Lung (tissue), 16 donors: Measurements from ENCODE around the gene ITGB3BP. TPM values are rescaled to one million over a fixed set of nuclear protein-coding genes. Genes with fewer than 3 reads are reported as not detected.
"Not testable (repeated sequence)": the region's sequence is repeated elsewhere in the genome, so short reads cannot be mapped to it uniquely, and the experiment has no call there.

Experiments used
- ATAC-seq: fragments of 200-7000 bp; cut with Tn5 transposase; one replicate; pipeline ENCODE4 v1.9.1; 2020; ENCODE audit warnings: moderate number of reproducible peaks; ENCODE audit not compliant: insufficient read depth, low FRiP score
- DNase-seq, 3 donors: peaks; one replicate each; pipeline ENCODE4 v3.0.0-alpha.2; 2013 to 2017
- H3K27ac ChIP-seq, 2 donors: one replicate each; pipeline ENCODE4 v1.5.1; 2013; ENCODE audit warnings: mild to moderate bottlenecking in 2 of 2, moderate library complexity in 2 of 2, control low read depth in 1 of 2, inconsistent platforms in 1 of 2, low read depth in 1 of 2, low read length in 1 of 2
- H3K27me3 ChIP-seq, 3 donors: one replicate each; pipeline ENCODE4 v1.5.1; 2013; ENCODE audit warnings: low read length in 2 of 3; ENCODE audit not compliant: control insufficient read depth in 3 of 3, insufficient read depth in 3 of 3
- H3K36me3 ChIP-seq, 4 donors: one replicate each; pipeline ENCODE4 v1.5.1; 2013; ENCODE audit warnings: low read length in 4 of 4, mild to moderate bottlenecking in 1 of 4, moderate library complexity in 1 of 4; ENCODE audit not compliant: control insufficient read depth in 4 of 4, insufficient read depth in 4 of 4
- H3K4me1 ChIP-seq, 5 donors: one replicate each; pipeline ENCODE4 v1.5.1; 2013; ENCODE audit warnings: low read length in 5 of 5, mild to moderate bottlenecking in 2 of 5, moderate library complexity in 1 of 5; ENCODE audit not compliant: control insufficient read depth in 5 of 5, insufficient read depth in 5 of 5
- H3K4me3 ChIP-seq: one replicate; pipeline ENCODE4 v1.5.1; 2013; ENCODE audit warnings: mild to moderate bottlenecking, control low read depth, moderate library complexity
- H3K9ac ChIP-seq, 2 donors: one replicate each; pipeline ENCODE4 v1.5.1; 2013; ENCODE audit warnings: low read length in 2 of 2, control low read depth in 1 of 2; ENCODE audit not compliant: insufficient read depth in 1 of 2
- H3K9me3 ChIP-seq, 4 donors: one replicate each; pipeline ENCODE4 v1.5.1; 2013; ENCODE audit warnings: low read length in 3 of 4, mild to moderate bottlenecking in 1 of 4, moderate library complexity in 1 of 4; ENCODE audit not compliant: control insufficient read depth in 4 of 4, insufficient read depth in 3 of 4
- CTCF ChIP-seq: IDR thresholded peaks from 2 replicates; pipeline ENCODE4 v1.5.1; 2012; ENCODE audit warnings: mild to moderate bottlenecking; ENCODE audit errors: control extremely low read depth, extremely low read depth
- WGBS, 2 donors: extraction: QIAGEN DNeasy Blood & Tissue Kit; methylation state at CpG; one replicate each; pipeline ENCODE4 v1.1.7; 2013; 5-methylcytosine and 5-hydroxymethylcytosine counted together
- long read RNA-seq, 5 donors: transcript quantifications; one replicate each; lab custom pipeline, GENCODE V29; 2026
- polyA plus RNA-seq, 2 donors: library from polyadenylated mRNA; stranded (reverse); fragments of 200-250 nt; gene quantifications; one replicate each; pipeline ENCODE4 v1.2.1, GENCODE V29; 2013
- total RNA-seq, 2 donors: library from RNA; depleted of rRNA in 1 of 2; stranded (reverse); fragments of >200 nt in 1 of 2; gene quantifications; one replicate each; pipeline ENCODE4 v1.2.1, GENCODE V29; 2014 to 2021
- donor health status: control.
- donor health status: control.
- donor health status: Bipolar disorder and iron deficiency.
- donor health status: healthy.
- donor health status: DM: yes; HTN: yes; CAD: no.

Gene ITGB3BP
- total RNA-seq (10 to 100 TPM; 17.4 to 31.1 TPM), polyA plus RNA-seq (10 to 100 TPM in 1 of 2 donors, 1 to 10 TPM in 1; 7.0 to 36.5 TPM)
- long read RNA-seq, donor 1, transcript ITGB3BP-212 (10 exons, 1,285 nt) = minor isoform, 7 of 40 reads
- long read RNA-seq, donor 1, transcript ITGB3BP-201 (9 exons, 948 nt) = major isoform, 17 of 40 reads
- long read RNA-seq, donor 1, partial matches to known transcripts = 12 of 40 reads
- long read RNA-seq, donor 1, other reads (novel, unspliced or antisense) = 0 of 40 reads
- long read RNA-seq, donor 2, transcript ITGB3BP-201 (9 exons, 948 nt) = major isoform, 5 of 83 reads
- long read RNA-seq, donor 2, partial matches to known transcripts = 66 of 83 reads
- long read RNA-seq, donor 2, other reads (novel, unspliced or antisense) = 7 of 83 reads
- long read RNA-seq, donor 3, transcript ITGB3BP-214 (2 exons, 589 nt) = minor isoform, 6 of 24 reads
- long read RNA-seq, donor 3, transcript ITGB3BP-201 (9 exons, 948 nt) = major isoform, 14 of 24 reads
- long read RNA-seq, donor 3, partial matches to known transcripts = 0 of 24 reads
- long read RNA-seq, donor 3, other reads (novel, unspliced or antisense) = 0 of 24 reads
- long read RNA-seq, donor 4, transcript ITGB3BP-201 (9 exons, 948 nt) = major isoform, 10 of 14 reads
- long read RNA-seq, donor 4, partial matches to known transcripts = 0 of 14 reads
- long read RNA-seq, donor 4, other reads (novel, unspliced or antisense) = 0 of 14 reads
- long read RNA-seq, donor 5, transcript ITGB3BP-201 (9 exons, 948 nt) = minor isoform, 9 of 86 reads
- long read RNA-seq, donor 5, transcript ITGB3BP-212 (10 exons, 1,285 nt) = major isoform, 11 of 86 reads
- long read RNA-seq, donor 5, partial matches to known transcripts = 39 of 86 reads
- long read RNA-seq, donor 5, other reads (novel, unspliced or antisense) = 24 of 86 reads

- H3K36me3 ChIP-seq = peaks cover 0 to 6% (median 0%) of the 10 kb centered on the region in 4 donors
- H3K9ac ChIP-seq = peak within 1 kb of the TSS; percentile 81 to 88
- H3K9me3 ChIP-seq = no peaks in the 10 kb centered on the region
- peak within 1 kb of the TSS; percentile 45 for H3K4me3 ChIP-seq
- DNase-seq (peak; percentile 91 to 97 (median 95)), ATAC-seq (peak; percentile 94)
- peak within 1 kb of the TSS; percentile 73 to 85 for H3K27ac ChIP-seq
- H3K4me1 ChIP-seq = peaks cover 0 to 18% (median 6%) of the 10 kb centered on the region in 5 donors
- WGBS, 2 donors = 0% methylated on average over 47 to 50 of the region's 50 CpGs
- no peak for TF ChIP-seq CTCF
- no peaks in the 10 kb centered on the region for H3K27me3 ChIP-seq
Observed at GRCh38 chr1:63522891-63523728, at the start of gene ITGB3BP, which contains the start of gene EFCAB7. TSS of gene ITGB3BP (minus strand) at chr1:63523225. CDS start at chr1:63523133, 92 bp downstream. TSS of gene EFCAB7 (plus strand) at chr1:63523525. CDS start at chr1:63525573, 2,048 bp downstream.

DNA sequence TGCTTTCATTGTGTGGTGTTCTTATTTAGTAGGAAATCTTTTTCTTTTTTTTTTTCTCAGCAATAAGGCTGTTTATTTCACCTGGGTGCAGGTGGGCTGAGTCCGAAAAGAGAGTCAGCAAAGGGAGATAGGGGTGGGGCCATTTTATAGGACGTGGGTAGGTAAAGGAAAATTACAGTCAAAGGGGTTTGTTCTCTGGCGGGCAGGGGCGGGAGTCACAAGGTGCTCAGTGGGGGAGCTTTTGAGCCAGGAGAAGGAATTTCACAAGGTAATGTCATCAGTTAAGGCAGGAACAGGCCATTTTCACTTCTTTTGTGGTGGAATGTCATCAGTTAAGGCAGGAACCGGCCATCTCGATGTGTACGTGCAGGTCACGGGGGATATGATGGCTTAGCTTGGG is 49.7 kb upstream of the ITGB3BP start:
- H3K27ac ChIP-seq, H3K36me3 ChIP-seq, ATAC-seq, H3K4me3 ChIP-seq, H3K9me3 ChIP-seq, H3K4me1 ChIP-seq, DNase-seq, H3K9ac ChIP-seq, H3K27me3 ChIP-seq: not testable (repeated sequence)
- WGBS, 2 donors = 86 to 94% methylated on average over 8 of the region's 8 CpGs

GRCh38 chr1:63569640-63570316 is 46.8 kb upstream of the ITGB3BP start:
- no peaks in the 10 kb centered on the region for H3K27me3 ChIP-seq
- ATAC-seq = no peak
- no peaks in the 10 kb centered on the region for H3K9me3 ChIP-seq
- WGBS, 2 donors = 87 to 92% methylated on average over 3 of the region's 3 CpGs
- no peak overlapping the region for H3K9ac ChIP-seq
- H3K4me1 ChIP-seq = no peaks in the 10 kb centered on the region
- no peak overlapping the region for H3K4me3 ChIP-seq
- no peak overlapping the region for H3K27ac ChIP-seq
- peaks cover 0 to under 1% (median 0%) of the 10 kb centered on the region in 4 donors for H3K36me3 ChIP-seq
- TF ChIP-seq CTCF = no peak
- DNase-seq = no peak
